Measurements from ENCODE around the gene CIZ1. TPM values are rescaled to one million over a fixed set of nuclear protein-coding genes. Genes with fewer than 3 reads are reported as not detected.

CIZ1 gene
- total RNA-seq, 1 experiment from 2014 or later = 111 TPM

DNA sequence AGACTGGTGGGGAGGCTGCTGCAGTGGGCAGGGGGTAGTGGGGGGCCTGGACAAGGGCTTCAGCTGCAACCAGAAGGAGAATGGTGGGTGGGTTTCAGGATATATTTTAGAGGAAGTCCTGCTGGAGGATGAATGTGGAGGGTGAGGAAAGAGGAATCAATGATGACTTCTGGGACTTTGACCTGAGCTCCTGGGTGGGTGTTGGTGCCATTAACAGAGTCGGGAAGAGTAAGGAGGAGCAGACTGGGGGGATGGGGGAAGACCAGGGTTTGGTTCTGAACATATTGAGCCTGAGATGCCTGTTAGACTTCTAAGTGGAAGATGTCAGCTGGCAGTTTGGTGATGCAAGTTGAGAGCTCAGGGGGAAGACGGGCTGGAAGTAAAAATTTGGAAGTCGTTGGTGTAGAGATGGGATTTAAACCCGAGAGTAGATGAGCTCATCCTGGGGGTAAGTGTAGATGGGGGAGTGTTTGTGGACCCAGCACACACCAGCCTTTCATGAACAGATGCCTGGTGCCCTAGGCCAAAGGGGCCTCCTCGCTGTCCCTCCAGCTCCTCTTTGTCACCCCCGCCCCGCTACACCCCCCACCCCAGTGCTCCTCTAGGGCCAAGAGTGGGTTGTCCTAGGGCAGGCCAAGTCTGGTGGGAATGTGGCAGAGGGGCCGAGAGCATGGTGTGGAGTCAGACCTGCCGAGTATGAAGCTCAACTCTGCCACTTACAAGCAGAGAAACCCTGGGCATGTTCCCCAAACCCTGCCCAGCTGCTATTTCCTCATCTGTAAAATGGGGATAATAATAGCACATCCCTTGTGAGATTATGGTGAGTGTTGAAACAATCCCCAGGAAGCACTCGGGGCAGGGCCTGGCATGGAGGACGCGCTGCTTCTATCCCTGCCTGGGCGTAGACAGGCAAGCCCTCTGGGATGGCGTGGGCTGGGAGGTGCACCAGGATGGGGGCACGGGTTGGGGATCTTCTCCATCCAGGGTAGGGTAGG, 15.8 kb upstream of the CIZ1 start:
- ATAC-seq = no peak
- Histone ChIP-seq H3K4me1 (ENCODE audit: control insufficient read depth, insufficient read depth, low read length) (peaks cover 2% of the 10 kb centered on the region; the same call in 1 of the 2 replicates), H3K4me3 (ENCODE audit: low read depth in 2 of 2, low read length in 2 of 2) (no peak overlapping the region), H3K36me3 (ENCODE audit: control insufficient read depth, insufficient read depth, low read length) (no peaks in the 10 kb centered on the region), H3K27ac (ENCODE audit: low read length) (no peak overlapping the region), H3K9me3 (ENCODE audit: control insufficient read depth, insufficient read depth, low read depth, low read length) (no peaks in the 10 kb centered on the region), H3K27me3 (ENCODE audit: control insufficient read depth, insufficient read depth, low read length) (no peaks in the 10 kb centered on the region)
- no TSS peak for BruUV-seq (replicated peaks)
- ChIA-PET POLR2A (no interaction called here), CTCF (interaction anchor here (0.5 kb wide), 1 partner anchor 17 kb away, joined by 8 read pairs; no protein-coding TSS in a partner anchor)
- no peak for TF ChIP-seq SIN3A (IDR thresholded peaks at IDR 0.05; ENCODE audit: borderline replicate concordance, insufficient read depth, low read depth, low read length)
- no peak for TF ChIP-seq POLR2AphosphoS5 (IDR thresholded peaks at IDR 0.05; ENCODE audit: low read depth, low read length)
- TF ChIP-seq, protein P1, sequence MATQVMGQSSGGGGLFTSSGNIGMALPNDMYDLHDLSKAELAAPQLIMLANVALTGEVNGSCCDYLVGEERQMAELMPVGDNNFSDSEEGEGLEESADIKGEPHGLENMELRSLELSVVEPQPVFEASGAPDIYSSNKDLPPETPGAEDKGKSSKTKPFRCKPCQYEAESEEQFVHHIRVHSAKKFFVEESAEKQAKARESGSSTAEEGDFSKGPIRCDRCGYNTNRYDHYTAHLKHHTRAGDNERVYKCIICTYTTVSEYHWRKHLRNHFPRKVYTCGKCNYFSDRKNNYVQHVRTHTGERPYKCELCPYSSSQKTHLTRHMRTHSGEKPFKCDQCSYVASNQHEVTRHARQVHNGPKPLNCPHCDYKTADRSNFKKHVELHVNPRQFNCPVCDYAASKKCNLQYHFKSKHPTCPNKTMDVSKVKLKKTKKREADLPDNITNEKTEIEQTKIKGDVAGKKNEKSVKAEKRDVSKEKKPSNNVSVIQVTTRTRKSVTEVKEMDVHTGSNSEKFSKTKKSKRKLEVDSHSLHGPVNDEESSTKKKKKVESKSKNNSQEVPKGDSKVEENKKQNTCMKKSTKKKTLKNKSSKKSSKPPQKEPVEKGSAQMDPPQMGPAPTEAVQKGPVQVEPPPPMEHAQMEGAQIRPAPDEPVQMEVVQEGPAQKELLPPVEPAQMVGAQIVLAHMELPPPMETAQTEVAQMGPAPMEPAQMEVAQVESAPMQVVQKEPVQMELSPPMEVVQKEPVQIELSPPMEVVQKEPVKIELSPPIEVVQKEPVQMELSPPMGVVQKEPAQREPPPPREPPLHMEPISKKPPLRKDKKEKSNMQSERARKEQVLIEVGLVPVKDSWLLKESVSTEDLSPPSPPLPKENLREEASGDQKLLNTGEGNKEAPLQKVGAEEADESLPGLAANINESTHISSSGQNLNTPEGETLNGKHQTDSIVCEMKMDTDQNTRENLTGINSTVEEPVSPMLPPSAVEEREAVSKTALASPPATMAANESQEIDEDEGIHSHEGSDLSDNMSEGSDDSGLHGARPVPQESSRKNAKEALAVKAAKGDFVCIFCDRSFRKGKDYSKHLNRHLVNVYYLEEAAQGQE (IDR thresholded peaks at IDR 0.05; ENCODE audit: insufficient read depth in 1 of 2, low read depth in 2 of 2, low read length in 1 of 2) = no peak
- TF ChIP-seq TCF7L2 (IDR thresholded peaks at IDR 0.05; ENCODE audit: low read depth, low read length) = no peak
- TF ChIP-seq, protein P2, sequence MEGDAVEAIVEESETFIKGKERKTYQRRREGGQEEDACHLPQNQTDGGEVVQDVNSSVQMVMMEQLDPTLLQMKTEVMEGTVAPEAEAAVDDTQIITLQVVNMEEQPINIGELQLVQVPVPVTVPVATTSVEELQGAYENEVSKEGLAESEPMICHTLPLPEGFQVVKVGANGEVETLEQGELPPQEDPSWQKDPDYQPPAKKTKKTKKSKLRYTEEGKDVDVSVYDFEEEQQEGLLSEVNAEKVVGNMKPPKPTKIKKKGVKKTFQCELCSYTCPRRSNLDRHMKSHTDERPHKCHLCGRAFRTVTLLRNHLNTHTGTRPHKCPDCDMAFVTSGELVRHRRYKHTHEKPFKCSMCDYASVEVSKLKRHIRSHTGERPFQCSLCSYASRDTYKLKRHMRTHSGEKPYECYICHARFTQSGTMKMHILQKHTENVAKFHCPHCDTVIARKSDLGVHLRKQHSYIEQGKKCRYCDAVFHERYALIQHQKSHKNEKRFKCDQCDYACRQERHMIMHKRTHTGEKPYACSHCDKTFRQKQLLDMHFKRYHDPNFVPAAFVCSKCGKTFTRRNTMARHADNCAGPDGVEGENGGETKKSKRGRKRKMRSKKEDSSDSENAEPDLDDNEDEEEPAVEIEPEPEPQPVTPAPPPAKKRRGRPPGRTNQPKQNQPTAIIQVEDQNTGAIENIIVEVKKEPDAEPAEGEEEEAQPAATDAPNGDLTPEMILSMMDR (IDR thresholded peaks at IDR 0.05) = no peak
- no peak for DNase-seq (ENCODE audit: low read depth, low spot score)
- intact Hi-C loops (cut with micrococcal nuclease; ENCODE audit: unreplicated experiment) (no loop called here), in situ Hi-C loops (cut with HindIII; ENCODE audit: low pct_unique_long_range_greater_than_20kb, low sequenced_read_pairs) (no loop called here)

DNA sequence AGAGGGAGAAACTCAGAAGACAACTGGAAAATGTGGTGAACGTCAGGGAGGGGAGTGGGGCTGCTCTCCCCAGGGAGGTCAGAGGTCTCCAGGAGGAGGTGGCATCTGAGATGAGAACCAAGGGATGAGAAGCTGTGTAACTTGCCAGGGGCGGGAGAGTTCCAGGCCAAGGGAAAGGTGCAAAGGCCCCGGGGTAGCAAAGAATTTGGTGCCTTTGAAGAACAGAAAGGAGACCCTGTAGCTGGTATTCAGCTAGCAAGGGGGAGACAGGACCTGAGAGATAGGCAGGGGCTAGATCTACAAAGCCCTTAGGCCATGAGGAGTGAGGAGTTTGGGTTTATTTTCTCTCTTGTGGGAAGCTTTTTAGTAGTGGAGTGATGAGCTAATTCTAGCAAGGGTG, 15.1 kb upstream of the CIZ1 start:
- POLR2A ChIA-PET = no interaction called here

More for the DNA sequence above, 15.1 kb upstream of the CIZ1 start:
- TF ChIP-seq, protein P2 (IDR thresholded peaks at IDR 0.05) = no peak
- TF ChIP-seq SIN3A (IDR thresholded peaks at IDR 0.05; ENCODE audit: borderline replicate concordance, insufficient read depth, low read depth, low read length) (no peak), TCF7L2 (IDR thresholded peaks at IDR 0.05; ENCODE audit: low read depth, low read length) (no peak)
- TF ChIP-seq, protein P1 (IDR thresholded peaks at IDR 0.05; ENCODE audit: insufficient read depth in 1 of 2, low read depth in 2 of 2, low read length in 1 of 2) = no peak
- no peaks in the 10 kb centered on the region for H3K9me3 ChIP-seq (ENCODE audit: control insufficient read depth, insufficient read depth, low read depth, low read length)
- BruUV-seq (replicated peaks) = no TSS peak
- ATAC-seq = no peak
- in situ Hi-C loops (cut with HindIII; ENCODE audit: low pct_unique_long_range_greater_than_20kb, low sequenced_read_pairs) = no loop called here
- H3K36me3 ChIP-seq (ENCODE audit: control insufficient read depth, insufficient read depth, low read length) = no peaks in the 10 kb centered on the region
- CTCF ChIA-PET = interaction anchor here (0.5 to 0.7 kb wide), 3 partner anchors 17 to 151 kb away, joined by 3 to 8 read pairs (median 3); no protein-coding TSS in a partner anchor
- no peaks in the 10 kb centered on the region for H3K27me3 ChIP-seq (ENCODE audit: control insufficient read depth, insufficient read depth, low read length)
- H3K4me3 ChIP-seq (ENCODE audit: low read depth in 2 of 2, low read length in 2 of 2) = no peak overlapping the region
- H3K27ac ChIP-seq (ENCODE audit: low read length) = no peak overlapping the region
- DNase-seq (ENCODE audit: low read depth, low spot score) = no peak
- intact Hi-C loops (cut with micrococcal nuclease; ENCODE audit: unreplicated experiment) = no loop called here
- peaks cover 2% of the 10 kb centered on the region; the same call in 1 of the 2 replicates for H3K4me1 ChIP-seq (ENCODE audit: control insufficient read depth, insufficient read depth, low read length)
